Prostate gland (tissue), 2 donors: ENCODE results near the gene ADPRHL1.

Source experiments
- CTCF ChIP-seq, 4 experiments: fragments of 200-600 bp in 2 of 4; fragments of 450-650 bp in 2 of 4; sonication (generic) in 2 of 4; IDR thresholded peaks; 1 replicate in 3 of 4; 2 replicates in 1 of 4; pipeline ENCODE4 v1.5.1; 2016 to 2019; ENCODE audit warnings: antibody characterized with exemption in 4 of 4, mild to moderate bottlenecking in 2 of 4, moderate library complexity in 2 of 4
- POLR2A ChIP-seq: fragments of 450-650 bp; IDR thresholded peaks from one replicate; pipeline ENCODE4 v1.6.1; 2016; ENCODE audit warnings: antibody characterized with exemption, mild to moderate bottlenecking
- POLR2AphosphoS5 ChIP-seq: sonication (generic); formaldehyde crosslinking; IDR thresholded peaks from one replicate; pipeline ENCODE4 v1.6.1; 2017; ENCODE audit warnings: antibody characterized with exemption

GRCh38 chr13:113406321-113407102, 46.8 kb downstream of the ADPRHL1 start:
- TF ChIP-seq POLR2A, result no peak
- no peak for TF ChIP-seq CTCF (IDR thresholded peaks at IDR 0.05)
- no peak for TF ChIP-seq POLR2AphosphoS5
